Measurements from ENCODE around the gene MALRD1. TPM values are rescaled to one million over a fixed set of nuclear protein-coding genes. Genes with fewer than 3 reads are reported as not detected.

MALRD1 gene
- total and polyA plus RNA-seq, 5 donors = 0.58 to 2.7 (median 2.0) TPM

- ATAC-seq (no peak), DNase-seq (no peak)
- intact Hi-C loops (cut with DNase I) = no loop called here
- WGBS = 85% methylated on average over 3 of the region's 3 CpGs
- Histone ChIP-seq H3K4me1 (ENCODE audit: control insufficient read depth, insufficient read depth, low read length) (no peaks in the 10 kb centered on the region), H3K9me3 (ENCODE audit: control insufficient read depth, low read length) (no peaks in the 10 kb centered on the region), H3K27ac (ENCODE audit: low read length) (no peak overlapping the region), H3K27me3 (ENCODE audit: control insufficient read depth, insufficient read depth) (no peaks in the 10 kb centered on the region), H3K4me3 (ENCODE audit: low read length) (no peak overlapping the region)
Observed at GRCh38 chr10:19221216-19221615, 172.6 kb downstream of the MALRD1 start.

- no peak for DNase-seq
- Histone ChIP-seq H3K4me3 (ENCODE audit: low read length) (no peak overlapping the region), H3K9me3 (ENCODE audit: control insufficient read depth, low read length) (no peaks in the 10 kb centered on the region), H3K4me1 (ENCODE audit: control insufficient read depth, insufficient read depth, low read length) (no peaks in the 10 kb centered on the region), H3K27ac (ENCODE audit: low read length) (no peak overlapping the region), H3K27me3 (ENCODE audit: control insufficient read depth, insufficient read depth) (no peaks in the 10 kb centered on the region)
- intact Hi-C loops (cut with DNase I) = no loop called here
- 75% methylated on average over 2 of the region's 2 CpGs for WGBS
- ATAC-seq = no peak
Observed at GRCh38 chr10:19226025-19226424, 177.4 kb downstream of the MALRD1 start.

- peaks cover 2% of the 10 kb centered on the region for H3K9me3 ChIP-seq (ENCODE audit: control insufficient read depth, low read length)
- H3K27ac ChIP-seq (ENCODE audit: low read length) = no peak overlapping the region
- ATAC-seq (no peak), DNase-seq (no peak)
- H3K4me3 ChIP-seq (ENCODE audit: low read length) = no peak overlapping the region
- WGBS = 88% methylated on average over 1 of the region's 1 CpG
- H3K27me3 ChIP-seq (ENCODE audit: control insufficient read depth, insufficient read depth) = no peaks in the 10 kb centered on the region
- H3K4me1 ChIP-seq (ENCODE audit: control insufficient read depth, insufficient read depth, low read length) = no peaks in the 10 kb centered on the region
- intact Hi-C loops (cut with DNase I) = no loop called here
Observed at GRCh38 chr10:19231034-19231433, 182.4 kb downstream of the MALRD1 start.

GRCh38 chr10:19245889-19246752 lies 197.5 kb downstream of the MALRD1 start:
- 58% methylated on average over 2 of the region's 2 CpGs for WGBS
- no peak for ATAC-seq
- H3K9me3 ChIP-seq (ENCODE audit: control insufficient read depth, low read length) = no peaks in the 10 kb centered on the region

GRCh38 chr10:19247843-19248242 lies 199.2 kb downstream of the MALRD1 start:
- 79% methylated on average over 3 of the region's 3 CpGs for WGBS

More at GRCh38 chr10:19245889-19246752, 197.5 kb downstream of the MALRD1 start:
- no peaks in the 10 kb centered on the region for H3K4me1 ChIP-seq (ENCODE audit: control insufficient read depth, insufficient read depth, low read length)
- no peaks in the 10 kb centered on the region for H3K27me3 ChIP-seq (ENCODE audit: control insufficient read depth, insufficient read depth)
- H3K27ac ChIP-seq (ENCODE audit: low read length) = no peak overlapping the region
- no peak overlapping the region for H3K4me3 ChIP-seq (ENCODE audit: low read length)
- intact Hi-C loops (cut with DNase I) = no loop called here
- DNase-seq = no peak

GRCh38 chr10:19250546-19250945 lies 201.9 kb downstream of the MALRD1 start:
- DNase-seq = no peak
- no peaks in the 10 kb centered on the region for H3K27me3 ChIP-seq (ENCODE audit: control insufficient read depth, insufficient read depth)
- H3K4me1 ChIP-seq (ENCODE audit: control insufficient read depth, insufficient read depth, low read length) = no peaks in the 10 kb centered on the region
- H3K9me3 ChIP-seq (ENCODE audit: control insufficient read depth, low read length) = no peaks in the 10 kb centered on the region
- H3K4me3 ChIP-seq (ENCODE audit: low read length) = no peak overlapping the region
- intact Hi-C loops (cut with DNase I) = no loop called here
- 27% methylated on average over 2 of the region's 2 CpGs for WGBS
- no peak for ATAC-seq
- no peak overlapping the region for H3K27ac ChIP-seq (ENCODE audit: low read length)

More at GRCh38 chr10:19247843-19248242, 199.2 kb downstream of the MALRD1 start:
- Histone ChIP-seq H3K27me3 (ENCODE audit: control insufficient read depth, insufficient read depth) (no peaks in the 10 kb centered on the region), H3K4me1 (ENCODE audit: control insufficient read depth, insufficient read depth, low read length) (no peaks in the 10 kb centered on the region), H3K27ac (ENCODE audit: low read length) (no peak overlapping the region), H3K9me3 (ENCODE audit: control insufficient read depth, low read length) (no peaks in the 10 kb centered on the region), H3K4me3 (ENCODE audit: low read length) (no peak overlapping the region)
- ATAC-seq = no peak
- DNase-seq = no peak
- intact Hi-C loops (cut with DNase I) = no loop called here

GRCh38 chr10:19252531-19252930 lies 203.9 kb downstream of the MALRD1 start:
- Histone ChIP-seq H3K9me3 (ENCODE audit: control insufficient read depth, low read length) (no peaks in the 10 kb centered on the region), H3K27me3 (ENCODE audit: control insufficient read depth, insufficient read depth) (no peaks in the 10 kb centered on the region), H3K4me3 (ENCODE audit: low read length) (no peak overlapping the region), H3K27ac (ENCODE audit: low read length) (no peak overlapping the region), H3K4me1 (ENCODE audit: control insufficient read depth, insufficient read depth, low read length) (no peaks in the 10 kb centered on the region)
- intact Hi-C loops (cut with DNase I) = no loop called here
- ATAC-seq = no peak
- no peak for DNase-seq

GRCh38 chr10:19256331-19256730 lies 207.7 kb downstream of the MALRD1 start:
- no peak for ATAC-seq
- H3K27ac ChIP-seq (ENCODE audit: low read length) = no peak overlapping the region
- H3K27me3 ChIP-seq (ENCODE audit: control insufficient read depth, insufficient read depth) = no peaks in the 10 kb centered on the region
- H3K4me3 ChIP-seq (ENCODE audit: low read length) = no peak overlapping the region
- no peak for DNase-seq
- WGBS = 87% methylated on average over 1 of the region's 1 CpG
- no peaks in the 10 kb centered on the region for H3K4me1 ChIP-seq (ENCODE audit: control insufficient read depth, insufficient read depth, low read length)
- no peaks in the 10 kb centered on the region for H3K9me3 ChIP-seq (ENCODE audit: control insufficient read depth, low read length)
- intact Hi-C loops (cut with DNase I) = no loop called here

- Histone ChIP-seq H3K27me3 (ENCODE audit: control insufficient read depth, insufficient read depth) (no peaks in the 10 kb centered on the region), H3K9me3 (ENCODE audit: control insufficient read depth, low read length) (no peaks in the 10 kb centered on the region), H3K4me1 (ENCODE audit: control insufficient read depth, insufficient read depth, low read length) (no peaks in the 10 kb centered on the region), H3K27ac (ENCODE audit: low read length) (no peak overlapping the region), H3K4me3 (ENCODE audit: low read length) (no peak overlapping the region)
- DNase-seq (no peak), ATAC-seq (no peak)
- intact Hi-C loops (cut with DNase I) = no loop called here
- WGBS = 78% methylated on average over 1 of the region's 1 CpG
Observed at GRCh38 chr10:19263262-19263661, 214.7 kb downstream of the MALRD1 start.

GRCh38 chr10:19283285-19283684 lies 234.7 kb downstream of the MALRD1 start:
- Histone ChIP-seq H3K4me3 (ENCODE audit: low read length) (no peak overlapping the region), H3K27ac (ENCODE audit: low read length) (no peak overlapping the region), H3K9me3 (ENCODE audit: control insufficient read depth, low read length) (no peaks in the 10 kb centered on the region), H3K4me1 (ENCODE audit: control insufficient read depth, insufficient read depth, low read length) (no peaks in the 10 kb centered on the region), H3K27me3 (ENCODE audit: control insufficient read depth, insufficient read depth) (no peaks in the 10 kb centered on the region)
- DNase-seq = no peak
- WGBS = 89% methylated on average over 2 of the region's 2 CpGs
- ATAC-seq = no peak
- intact Hi-C loops (cut with DNase I) = no loop called here

- Histone ChIP-seq H3K4me3 (ENCODE audit: low read length) (no peak overlapping the region), H3K4me1 (ENCODE audit: control insufficient read depth, insufficient read depth, low read length) (no peaks in the 10 kb centered on the region), H3K27me3 (ENCODE audit: control insufficient read depth, insufficient read depth) (no peaks in the 10 kb centered on the region), H3K27ac (ENCODE audit: low read length) (no peak overlapping the region), H3K9me3 (ENCODE audit: control insufficient read depth, low read length) (no peaks in the 10 kb centered on the region)
- no peak for ATAC-seq
- intact Hi-C loops (cut with DNase I) = no loop called here
- 82% methylated on average over 5 of the region's 5 CpGs for WGBS
- no peak for DNase-seq
Observed at GRCh38 chr10:19283786-19284185, 235.2 kb downstream of the MALRD1 start.
